CD4-positive, alpha-beta T cell (primary cell): ENCODE data around the gene VPS37D. TPM values are rescaled to one million over a fixed set of nuclear protein-coding genes. Genes with fewer than 3 reads are reported as not detected.

Source experiments
- ATAC-seq: fragments of 200-7000 bp; cut with Tn5 transposase; one replicate; pipeline ENCODE4 v1.10.0; 2022; ENCODE audit warnings: mild to moderate bottlenecking; ENCODE audit not compliant: poor library complexity
- CTCF ChIA-PET: fragments of 350-600 bp; sonication (Branson Sonifier 250); formaldehyde crosslinking; loops from one replicate; lab custom pipeline; 2021; ENCODE audit warnings: antibody characterized with exemption, inconsistent platforms; lab: Charles Lee
- POLR2A ChIA-PET: fragments of 350-600 bp; sonication (Branson Sonifier 250); formaldehyde crosslinking; loops from one replicate; lab custom pipeline; 2021; ENCODE audit warnings: antibody characterized with exemption, inconsistent platforms; lab: Charles Lee
- DNase-seq, 14 experiments: peaks; one replicate each; pipeline ENCODE4 v3.0.0-alpha.2; 2013 to 2020; ENCODE audit warnings: mixed read lengths in 2 of 14
- H3K27ac ChIP-seq, 2 donors: one replicate each; pipeline versions ENCODE4 v1.5.1 to v1.7.0; 2013; ENCODE audit warnings: low read length in 2 of 2, low read depth in 1 of 2, mild to moderate bottlenecking in 1 of 2
- H3K27me3 ChIP-seq, 2 experiments: 1 replicate in 1 of 2; 2 replicates in 1 of 2; pipeline versions ENCODE4 v1.6.1 to v1.7.0; 2013; ENCODE audit warnings: low read length in 2 of 2, control low read depth in 1 of 2, mild to moderate bottlenecking in 1 of 2, moderate library complexity in 1 of 2; ENCODE audit not compliant: insufficient read depth in 2 of 2, control insufficient read depth in 1 of 2
- H3K36me3 ChIP-seq: one replicate; pipeline ENCODE4 v1.6.1; 2013; ENCODE audit warnings: low read length, control low read depth; ENCODE audit not compliant: insufficient read depth
- H3K4me1 ChIP-seq: one replicate; pipeline ENCODE4 v1.6.1; 2013; ENCODE audit warnings: low read length, control low read depth; ENCODE audit not compliant: insufficient read depth
- H3K4me3 ChIP-seq: one replicate; pipeline ENCODE4 v1.5.1; 2013; ENCODE audit warnings: mild to moderate bottlenecking, low read length, moderate library complexity
- H3K9me3 ChIP-seq, 2 experiments: 1 replicate in 1 of 2; 2 replicates in 1 of 2; pipeline versions ENCODE4 v1.6.1 to v1.7.0; 2013; ENCODE audit warnings: low read length in 2 of 2, mild to moderate bottlenecking in 2 of 2, control low read depth in 1 of 2, moderate library complexity in 1 of 2; ENCODE audit not compliant: control insufficient read depth in 1 of 2, insufficient read depth in 1 of 2
- H3K27ac Mint-ChIP-seq: one replicate; pipeline ENCODE4 v1.8.0; 2020; ENCODE audit warnings: mixed read lengths
- H3K27me3 Mint-ChIP-seq: one replicate; pipeline ENCODE4 v1.8.0; 2021; ENCODE audit warnings: mixed read lengths
- H3K36me3 Mint-ChIP-seq: one replicate; pipeline ENCODE4 v1.8.0; 2021; ENCODE audit warnings: low read depth, mixed read lengths
- H3K4me1 Mint-ChIP-seq: one replicate; pipeline ENCODE4 v1.8.0; 2021; ENCODE audit warnings: low read depth, mixed read lengths
- H3K4me3 Mint-ChIP-seq: one replicate; pipeline ENCODE4 v1.8.0; 2020; ENCODE audit warnings: mild to moderate bottlenecking, mixed read lengths
- H3K9me3 Mint-ChIP-seq: one replicate; pipeline ENCODE4 v1.8.0; 2020; ENCODE audit warnings: mixed read lengths
- intact Hi-C, 2 experiments: fragments of 100-400 bp; cut with DNase I in 1 of 2; cut with micrococcal nuclease in 1 of 2; formaldehyde crosslinking; loops; one replicate each; pipeline versions ENCODE4 v1.15.1 to v1.9.0; 2023 to 2025; cut with DNase I, micrococcal nuclease
- total RNA-seq, 174 experiments: library from RNA in 2 of 174; stranded (reverse) in 2 of 174; gene quantifications; one replicate each; pipeline ENCODE4 v1.2.3 and lab custom pipeline; 2021 to 2026
- TF ChIP-seq, protein P1 (sequence below): fragments of 200-600 bp; IDR thresholded peaks from one replicate; pipeline ENCODE4 v1.8.0; 2022; ENCODE audit warnings: antibody characterized with exemption, mild to moderate bottlenecking

Gene VPS37D
- total RNA-seq, 2 experiments from 2014 or later, result 0.81 to 0.96 TPM

DNA sequence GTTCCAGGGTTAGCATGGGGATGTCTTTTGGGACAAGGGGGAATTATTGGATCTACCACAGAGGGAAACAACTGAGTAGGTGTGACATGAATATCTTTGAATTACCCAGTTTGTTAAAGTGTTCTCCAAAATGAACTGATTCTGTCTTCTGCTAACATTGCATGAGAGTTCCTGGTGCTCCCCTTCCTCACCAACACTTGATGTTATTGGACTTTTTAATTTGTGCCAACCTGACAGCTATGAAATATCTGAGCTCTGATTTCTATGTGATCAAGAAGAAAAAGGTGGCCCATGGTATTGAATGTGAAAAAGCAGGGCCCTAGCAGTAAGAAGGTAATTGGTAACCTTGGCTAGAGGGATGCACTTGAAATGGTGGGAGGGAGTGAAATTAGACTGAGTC lies 4.6 kb upstream of the VPS37D start:
- Mint-ChIP-seq H3K27ac (no peak overlapping the region), H3K4me3 (no peak overlapping the region), H3K9me3 (peaks cover 6% of the 10 kb centered on the region), H3K4me1 (no peaks in the 10 kb centered on the region), H3K27me3 (peaks cover 57% of the 10 kb centered on the region), H3K36me3 (no peaks in the 10 kb centered on the region)
- Histone ChIP-seq H3K27me3 (peaks cover 10 to 18% of the 10 kb centered on the region in 2 experiments), H3K4me1 (peaks cover 5% of the 10 kb centered on the region), H3K36me3 (no peaks in the 10 kb centered on the region), H3K9me3 (no peaks in the 10 kb centered on the region), H3K27ac (no peak overlapping the region), H3K4me3 (no peak overlapping the region)
- intact Hi-C loops, result no loop called here
- POLR2A ChIA-PET, result no interaction called here
- ATAC-seq, result no peak
- TF ChIP-seq, protein P1, sequence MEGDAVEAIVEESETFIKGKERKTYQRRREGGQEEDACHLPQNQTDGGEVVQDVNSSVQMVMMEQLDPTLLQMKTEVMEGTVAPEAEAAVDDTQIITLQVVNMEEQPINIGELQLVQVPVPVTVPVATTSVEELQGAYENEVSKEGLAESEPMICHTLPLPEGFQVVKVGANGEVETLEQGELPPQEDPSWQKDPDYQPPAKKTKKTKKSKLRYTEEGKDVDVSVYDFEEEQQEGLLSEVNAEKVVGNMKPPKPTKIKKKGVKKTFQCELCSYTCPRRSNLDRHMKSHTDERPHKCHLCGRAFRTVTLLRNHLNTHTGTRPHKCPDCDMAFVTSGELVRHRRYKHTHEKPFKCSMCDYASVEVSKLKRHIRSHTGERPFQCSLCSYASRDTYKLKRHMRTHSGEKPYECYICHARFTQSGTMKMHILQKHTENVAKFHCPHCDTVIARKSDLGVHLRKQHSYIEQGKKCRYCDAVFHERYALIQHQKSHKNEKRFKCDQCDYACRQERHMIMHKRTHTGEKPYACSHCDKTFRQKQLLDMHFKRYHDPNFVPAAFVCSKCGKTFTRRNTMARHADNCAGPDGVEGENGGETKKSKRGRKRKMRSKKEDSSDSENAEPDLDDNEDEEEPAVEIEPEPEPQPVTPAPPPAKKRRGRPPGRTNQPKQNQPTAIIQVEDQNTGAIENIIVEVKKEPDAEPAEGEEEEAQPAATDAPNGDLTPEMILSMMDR, result no peak
- CTCF ChIA-PET, result no interaction called here
- no peak for DNase-seq

DNA sequence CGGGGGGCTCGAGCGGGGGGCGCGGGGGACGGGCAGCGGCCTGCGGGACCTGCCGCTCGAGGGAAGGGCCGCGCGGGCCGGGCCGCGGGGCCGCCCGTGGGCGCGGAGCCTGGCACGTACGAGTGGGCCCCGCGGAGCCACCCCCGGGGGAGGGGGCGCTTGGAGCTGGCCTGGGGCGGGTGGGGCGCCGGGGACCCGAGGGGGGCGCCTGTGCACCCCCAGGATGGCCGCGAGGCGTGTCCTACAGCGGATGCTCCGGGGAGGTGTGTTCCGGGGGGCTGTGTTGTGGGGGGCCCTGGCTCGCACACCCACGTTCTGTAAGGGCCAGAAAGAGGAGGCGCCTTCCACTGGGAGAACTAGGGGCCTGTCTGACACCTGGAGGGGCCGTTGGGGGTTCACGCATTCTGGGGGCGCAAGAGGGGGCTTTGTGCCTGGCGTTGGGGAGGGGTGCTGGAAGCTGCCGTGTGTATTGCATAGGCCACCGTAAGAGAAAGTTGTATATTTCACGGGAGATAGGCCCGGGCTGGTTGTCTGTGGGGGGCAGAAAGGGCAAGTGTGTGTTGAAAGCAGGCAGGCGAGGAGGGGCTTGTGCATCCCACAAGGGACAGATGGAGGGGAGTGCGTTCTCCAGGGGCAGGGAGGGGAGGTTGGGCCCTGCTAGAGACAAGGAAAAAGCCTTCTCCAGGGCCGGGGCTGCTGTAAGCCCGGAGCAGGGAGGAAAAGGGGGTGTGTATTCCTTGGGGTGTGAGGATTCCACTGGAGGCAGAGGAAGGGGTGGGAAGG lies 663 bp downstream of the VPS37D start:
- DNase-seq (peak in 3 of 14 experiments; percentile 11 to 37 (median 25)), ATAC-seq (no peak)
- Histone ChIP-seq H3K27ac (no peak overlapping the region), H3K4me3 (peak overlapping the region; percentile 37), H3K36me3 (no peaks in the 10 kb centered on the region), H3K4me1 (peaks cover 14% of the 10 kb centered on the region), H3K27me3 (peaks cover 13 to 30% of the 10 kb centered on the region in 2 experiments), H3K9me3 (peaks cover 0 to 4% of the 10 kb centered on the region in 2 experiments)
- TF ChIP-seq, protein P1, result no peak
- H3K9me3 Mint-ChIP-seq, result peaks cover 1% of the 10 kb centered on the region
- intact Hi-C loops, result loop anchor here (1.0 to 5.0 kb wide), 5 partner anchors 51 to 174 kb away; partner anchors contain the start of genes BAZ1B (in 2 of the 2), ABHD11 (in 1 of the 2), METTL27 (in 1 of the 2) and STX1A (in 1 of the 2)
- peaks cover 5% of the 10 kb centered on the region for H3K4me1 Mint-ChIP-seq
- H3K27me3 Mint-ChIP-seq, result peaks cover 33% of the 10 kb centered on the region
- POLR2A ChIA-PET, result interaction anchor here (0.8 to 1.6 kb wide), 2 partner anchors 15 to 70 kb away, joined by 4 to 7 read pairs; partner anchors contain the start of genes ABHD11, BUD23 and DNAJC30
- CTCF ChIA-PET, result interaction anchor here (0.6 to 3.2 kb wide), 9 partner anchors 8 to 111 kb away, joined by 3 to 14 read pairs (median 4); partner anchors contain the start of gene BCL7B
- no peaks in the 10 kb centered on the region for H3K36me3 Mint-ChIP-seq
- no peak overlapping the region for H3K27ac Mint-ChIP-seq
- peak overlapping the region; percentile 80 for H3K4me3 Mint-ChIP-seq

DNA sequence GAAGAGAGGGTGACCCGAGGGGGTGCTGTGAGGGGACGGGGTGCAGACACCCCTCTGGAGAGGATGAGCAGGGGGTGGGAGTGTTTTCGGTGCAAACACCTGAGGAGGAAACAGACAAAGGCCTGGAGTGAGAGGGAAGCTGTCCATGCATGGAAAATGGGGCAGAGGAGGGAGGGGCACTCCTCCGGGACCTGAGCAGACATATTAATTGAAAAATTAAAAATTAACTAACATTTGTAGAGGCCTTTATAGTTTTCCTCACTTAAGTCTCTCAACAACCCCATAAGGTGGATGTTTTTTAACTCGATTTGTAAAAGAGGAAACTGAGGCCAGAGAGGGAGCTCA lies 1.2 kb downstream of the VPS37D start:
- Histone ChIP-seq H3K4me3 (no peak overlapping the region), H3K36me3 (no peaks in the 10 kb centered on the region), H3K27me3 (peaks cover 13 to 26% of the 10 kb centered on the region in 2 experiments), H3K27ac (no peak overlapping the region), H3K9me3 (peaks cover 0 to 4% of the 10 kb centered on the region in 2 experiments), H3K4me1 (peaks cover 14% of the 10 kb centered on the region)
- ChIA-PET POLR2A (interaction anchor here (1.0 to 1.6 kb wide), 2 partner anchors 70 kb away, joined by 4 to 7 read pairs; partner anchors contain the start of gene ABHD11), CTCF (interaction anchor here (1.5 to 3.2 kb wide), 2 partner anchors 11 to 62 kb away, joined by 6 to 14 read pairs; no protein-coding TSS in a partner anchor)
- Mint-ChIP-seq H3K27me3 (peaks cover 28% of the 10 kb centered on the region), H3K9me3 (no peaks in the 10 kb centered on the region), H3K27ac (no peak overlapping the region), H3K4me3 (peak overlapping the region; percentile 80), H3K36me3 (no peaks in the 10 kb centered on the region), H3K4me1 (peaks cover 5% of the 10 kb centered on the region)
- DNase-seq (no peak), ATAC-seq (no peak)
- TF ChIP-seq, protein P1, result no peak
- intact Hi-C loops, result loop anchor here (1.0 to 5.0 kb wide), 5 partner anchors 50 to 173 kb away; partner anchors contain the start of genes BAZ1B (in 2 of the 2), ABHD11 (in 1 of the 2), METTL27 (in 1 of the 2) and STX1A (in 1 of the 2)
